Left lobe of liver (tissue), 2 donors: ENCODE results near the gene CKAP2L. TPM values are rescaled to one million over a fixed set of nuclear protein-coding genes. Genes with fewer than 3 reads are reported as not detected.

Source experiments
- ATAC-seq: fragments of 200-7000 bp; cut with Tn5 transposase; one replicate; pipeline ENCODE4 v1.9.1; 2020; ENCODE audit warnings: mild to moderate bottlenecking, moderate library complexity
- DNase-seq: peaks from one replicate; pipeline ENCODE4 v3.0.0-alpha.2; 2020; ENCODE audit warnings: low spot score
- total RNA-seq: library from RNA; stranded (reverse); gene quantifications from one replicate; pipeline ENCODE4 v1.2.1, GENCODE V29; 2021
- donor health status: DM: no; HTN: no; CAD: no; lungs with moderate emphysema.
- donor health status: DM: no; HTN: yes; CAD: no.

The CKAP2L gene
- total RNA-seq, 1 donor from 2014 or later = 0.08 TPM

DNA sequence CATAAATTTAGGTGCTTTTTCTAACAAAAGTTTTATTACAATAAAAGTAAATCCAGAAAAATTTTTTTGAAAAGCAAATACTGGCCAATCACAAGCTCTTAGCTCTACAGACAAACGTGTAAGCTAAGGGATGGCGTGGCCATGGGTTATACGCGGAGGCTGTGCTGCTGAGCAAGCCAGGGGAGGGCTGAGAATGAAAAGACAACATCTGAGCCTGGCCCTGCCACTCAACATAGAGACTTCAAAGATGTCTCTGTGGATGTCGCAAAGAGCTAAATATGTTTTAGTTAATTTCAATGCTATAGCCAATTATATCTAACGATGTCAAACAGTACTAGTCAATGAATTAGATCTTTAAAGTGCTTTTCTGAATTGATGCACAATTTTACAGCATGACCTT lies 76.9 kb downstream of the CKAP2L start:
- no peak for DNase-seq
- ATAC-seq = no peak

Other genes starting within 250 kb of the CKAP2L start
- 16.2 TPM for gene POLR1B, start 222.1 kb downstream of the CKAP2L start, total RNA-seq
- gene CHCHD5, start 180.0 kb downstream of the CKAP2L start, total RNA-seq = 21.2 TPM
- 12.9 TPM for gene SLC20A1, start 118.7 kb downstream of the CKAP2L start, total RNA-seq
- not detected for gene NT5DC4, start 43.6 kb downstream of the CKAP2L start, total RNA-seq
- not detected for gene IL1A, start 19.9 kb upstream of the CKAP2L start, total RNA-seq
- not detected for gene IL1B, start 72.2 kb upstream of the CKAP2L start, total RNA-seq
- gene IL37, start 146.6 kb upstream of the CKAP2L start, total RNA-seq = not detected
- 0.20 TPM for gene IL36G, start 213.4 kb upstream of the CKAP2L start, total RNA-seq
- not detected for gene IL36A, start 240.8 kb upstream of the CKAP2L start, total RNA-seq